HG03558 (cell line): ENCODE data around the gene BTNL8.
A peak's percentile ranks its signal among the peaks of the same experiment; 100 is the strongest.

ENCODE experiments used
- ATAC-seq: cut with Tn5 transposase; IDR thresholded peaks from one replicate; pipeline ENCODE4 v1.9.1; 2021; ENCODE audit warnings: moderate number of reproducible peaks; ENCODE audit not compliant: unreplicated experiment; ENCODE audit errors: extremely low read depth

Gene BTNL8

GRCh38 chr5:180898621-180899246 is at the start of gene BTNL8:
Gene BTNL8, plus strand, starts transcription at chr5:180899159. Its CDS starts 152 bp downstream, at chr5:180899311.
- no peak for ATAC-seq

DNA sequence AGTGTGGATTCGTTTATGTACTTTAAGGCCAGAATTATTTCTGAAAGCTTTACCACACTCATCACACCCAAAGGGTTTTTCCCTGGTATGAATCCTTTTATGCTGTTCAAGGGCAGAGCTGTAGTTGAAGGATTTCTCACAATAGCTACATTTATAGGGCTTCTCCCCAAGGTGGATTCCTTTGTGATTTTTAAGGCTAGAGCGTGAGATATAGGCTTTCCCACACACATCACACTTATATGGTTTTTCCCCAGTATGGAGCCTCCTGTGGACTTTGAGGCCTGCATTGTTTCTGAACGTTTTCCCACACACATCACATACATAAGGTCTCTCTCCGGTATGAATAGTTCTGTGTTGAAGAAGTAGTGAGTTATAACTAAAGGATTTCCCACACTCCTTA is 49.1 kb upstream of the BTNL8 start:
- ATAC-seq = no peak

GRCh38 chr5:180850434-180851078 is 48.4 kb upstream of the BTNL8 start:
- no peak for ATAC-seq

DNA sequence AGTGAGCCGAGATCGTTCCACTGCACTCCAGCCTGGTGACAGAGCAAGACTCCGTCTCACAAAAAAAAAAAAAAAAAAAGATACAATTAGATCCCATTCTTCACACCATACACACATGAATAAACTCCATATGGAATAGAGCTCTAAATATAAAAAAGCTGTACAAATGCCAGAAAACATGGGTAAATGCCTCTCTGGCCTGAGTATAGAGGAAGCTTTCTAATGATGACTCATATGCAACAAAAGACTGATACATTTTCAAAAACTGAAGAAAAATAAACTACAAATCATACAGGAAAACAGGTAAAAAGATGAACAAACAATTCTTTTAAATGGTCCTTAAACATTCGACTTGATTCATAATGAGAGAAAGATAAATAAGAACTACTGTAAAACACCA is 46.5 kb upstream of the BTNL8 start:
- ATAC-seq = no peak

DNA sequence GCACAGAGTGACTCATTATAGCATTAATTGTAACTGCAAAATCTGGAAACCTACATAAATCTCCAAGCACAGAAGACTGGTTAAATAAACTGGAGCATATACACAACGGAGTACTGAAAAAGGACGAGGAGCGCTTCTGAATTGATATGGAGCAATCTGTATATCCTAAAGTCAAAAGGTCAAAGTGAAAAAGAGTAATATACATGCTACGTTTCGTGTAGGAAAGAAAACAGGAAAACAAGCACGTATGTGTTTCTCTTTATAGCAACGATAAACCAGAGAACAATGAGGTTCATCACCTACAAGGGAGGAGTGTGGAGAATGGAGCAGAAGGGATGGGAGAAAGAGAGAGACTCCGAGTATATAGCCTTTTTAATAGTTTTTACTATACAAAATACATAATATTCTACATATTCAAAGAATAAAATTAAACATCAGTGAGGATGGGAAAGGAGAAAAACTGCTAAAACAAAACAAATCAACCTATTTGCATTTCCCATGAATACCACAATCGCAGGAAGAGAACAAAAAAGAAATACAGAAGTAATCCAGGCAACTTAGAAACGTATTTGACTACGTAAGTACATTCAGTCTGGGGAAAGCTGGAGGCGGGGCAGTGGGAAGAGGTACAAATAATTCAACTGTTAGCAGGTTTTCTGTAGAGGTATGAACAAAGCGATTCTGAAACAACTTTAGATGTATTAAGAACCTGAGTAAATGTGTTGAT is 45.7 kb upstream of the BTNL8 start:
- no peak for ATAC-seq

- ATAC-seq = no peak
Observed at GRCh38 chr5:180853848-180854176, 45.1 kb upstream of the BTNL8 start.

GRCh38 chr5:180858586-180858985 is 40.4 kb upstream of the BTNL8 start:
- ATAC-seq = no peak

DNA sequence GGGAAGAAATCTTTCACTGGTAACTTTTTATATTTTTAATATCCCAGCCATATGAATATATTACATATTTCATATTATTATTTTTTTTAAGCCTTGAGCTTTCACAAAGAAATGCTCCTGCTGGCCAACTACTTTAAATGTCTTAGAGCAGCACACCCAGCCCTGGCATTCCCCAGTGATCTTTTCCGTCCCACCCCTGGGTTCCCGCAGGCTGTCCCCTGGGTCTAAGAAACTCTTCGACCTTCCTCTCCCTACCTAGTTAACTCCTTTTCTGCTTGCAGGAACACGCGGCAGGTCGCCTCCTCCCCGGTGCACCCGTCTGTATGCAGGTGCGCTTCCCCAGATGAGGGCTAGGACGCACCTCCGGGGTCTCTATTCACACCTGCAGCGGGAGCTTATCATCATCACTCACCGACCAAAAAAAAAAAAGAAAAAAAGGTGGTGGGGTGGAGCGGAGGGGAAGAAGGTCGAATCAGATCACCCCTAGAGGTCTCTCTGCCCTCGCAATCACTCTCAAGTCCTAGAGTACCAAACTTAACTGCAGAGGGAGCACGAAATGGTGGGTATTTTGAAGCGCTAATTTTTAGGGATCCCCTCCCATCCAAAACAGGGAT is 38.6 kb upstream of the BTNL8 start:
- peak; percentile 12 for ATAC-seq

DNA sequence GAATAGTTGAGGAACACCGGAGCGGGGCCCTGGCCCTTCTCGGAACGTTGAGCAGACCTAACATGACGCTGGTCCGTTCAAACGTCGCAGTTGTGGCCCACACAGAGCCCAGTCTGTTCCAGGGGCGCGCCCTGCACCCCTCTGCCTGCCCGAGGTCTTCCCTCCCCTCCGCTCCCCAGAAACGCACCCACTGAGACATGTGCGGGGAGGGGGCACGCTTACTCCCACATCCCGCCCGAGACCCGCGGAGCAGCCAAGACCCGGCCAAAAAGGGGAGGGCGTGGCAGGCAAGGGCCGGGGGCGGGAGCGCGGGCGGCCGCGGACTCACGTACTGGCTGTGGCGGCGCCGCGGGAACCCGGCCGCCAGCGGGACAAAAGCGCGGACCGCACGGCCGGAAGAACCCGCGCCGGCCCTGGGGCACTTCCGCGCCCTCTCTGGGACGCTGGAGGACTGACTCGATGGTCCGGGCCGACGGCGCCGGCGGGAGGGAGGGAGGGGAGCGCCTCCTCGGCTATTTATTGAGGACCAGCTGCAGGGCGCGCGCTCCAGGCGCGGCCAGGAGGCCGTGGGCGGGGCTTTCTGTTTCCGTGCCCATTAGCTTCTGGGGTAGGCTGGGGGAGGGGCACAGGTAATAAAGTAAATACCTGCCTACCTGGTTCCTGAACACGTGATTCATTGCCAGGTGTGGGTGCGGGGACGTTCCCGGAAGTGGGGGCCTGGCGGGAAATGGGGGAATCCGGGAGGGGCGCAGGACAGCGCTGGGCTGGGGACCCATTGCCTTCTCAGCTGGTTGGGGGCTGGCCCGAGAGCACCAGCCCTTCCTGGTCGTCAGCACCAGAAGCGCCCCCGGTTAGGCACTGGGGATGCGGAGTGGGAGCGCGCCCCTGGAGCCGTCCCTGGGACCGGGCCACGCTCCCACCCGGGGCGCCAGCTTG is 37.8 kb upstream of the BTNL8 start, which contains the start of gene ZFP62:
ZFP62 (minus strand) TSS at position 390 of the 936 bp plus-strand sequence; CDS start at position 333, 57 bp downstream.
- peak; percentile 76 for ATAC-seq

GRCh38 chr5:180862645-180863044 is 36.3 kb upstream of the BTNL8 start:
- no peak for ATAC-seq

- ATAC-seq = no peak
Observed at GRCh38 chr5:180865981-180866695, 32.8 kb upstream of the BTNL8 start.

- no peak for ATAC-seq
Observed at GRCh38 chr5:180866985-180867384, 32.0 kb upstream of the BTNL8 start.

DNA sequence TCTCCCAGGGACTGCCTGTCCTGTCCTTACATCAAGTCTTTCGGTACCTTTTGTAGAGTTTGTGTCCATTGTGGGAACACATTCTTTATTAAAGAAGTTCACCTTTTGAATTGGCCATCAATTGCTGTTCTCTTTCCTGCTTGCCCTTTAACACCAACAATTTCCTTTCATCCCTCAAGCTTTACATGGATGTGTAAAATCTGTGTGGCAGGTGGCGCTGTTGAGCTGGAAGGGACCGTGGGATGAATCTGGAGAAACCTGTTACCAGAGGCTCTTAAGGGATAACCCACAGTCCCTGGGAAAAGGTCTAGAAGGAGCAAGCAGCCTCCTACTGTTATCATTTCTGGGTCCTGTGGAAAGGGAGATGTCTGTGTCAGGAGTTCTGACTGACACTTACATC is 30.0 kb upstream of the BTNL8 start:
- ATAC-seq = no peak

GRCh38 chr5:180869587-180869986 is 29.4 kb upstream of the BTNL8 start:
- ATAC-seq = no peak

DNA sequence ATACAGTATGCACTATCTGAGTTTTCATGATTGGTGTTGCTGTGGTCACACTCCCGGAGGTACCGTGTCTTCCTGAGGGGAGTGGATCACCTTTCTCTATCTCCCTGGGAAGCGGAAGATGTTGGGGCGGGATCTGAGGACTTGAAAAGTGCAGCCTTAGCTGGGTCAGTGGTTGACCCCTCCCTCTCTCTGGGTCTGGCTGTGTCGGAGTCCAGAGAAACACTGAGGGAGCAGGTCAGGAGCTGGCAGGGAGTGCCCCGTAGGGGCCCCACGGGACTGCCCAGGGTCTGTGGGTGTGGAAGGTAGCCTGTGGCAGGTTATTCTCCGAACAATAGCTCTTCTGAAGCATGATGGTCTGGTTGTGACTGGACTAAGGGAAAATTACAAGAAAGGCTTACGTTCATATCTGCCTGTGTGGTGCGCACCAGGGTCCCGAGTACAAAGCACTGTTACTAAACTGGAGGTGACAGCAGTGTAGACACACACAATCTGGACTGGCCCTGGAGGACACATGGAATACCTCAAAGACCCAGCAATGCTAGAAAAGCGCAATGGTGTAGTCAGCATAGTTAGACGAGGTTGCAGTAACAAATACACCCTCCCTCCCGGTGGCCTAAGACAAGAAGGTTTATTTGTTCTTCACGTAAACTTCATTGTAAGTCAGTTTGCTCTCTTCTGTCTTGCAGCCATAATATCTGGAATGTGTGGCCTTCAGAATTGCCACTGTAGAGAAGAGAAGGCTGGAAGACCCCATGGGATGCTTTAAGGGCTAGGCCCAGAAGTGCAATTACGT is 28.5 kb upstream of the BTNL8 start:
- no peak for ATAC-seq

DNA sequence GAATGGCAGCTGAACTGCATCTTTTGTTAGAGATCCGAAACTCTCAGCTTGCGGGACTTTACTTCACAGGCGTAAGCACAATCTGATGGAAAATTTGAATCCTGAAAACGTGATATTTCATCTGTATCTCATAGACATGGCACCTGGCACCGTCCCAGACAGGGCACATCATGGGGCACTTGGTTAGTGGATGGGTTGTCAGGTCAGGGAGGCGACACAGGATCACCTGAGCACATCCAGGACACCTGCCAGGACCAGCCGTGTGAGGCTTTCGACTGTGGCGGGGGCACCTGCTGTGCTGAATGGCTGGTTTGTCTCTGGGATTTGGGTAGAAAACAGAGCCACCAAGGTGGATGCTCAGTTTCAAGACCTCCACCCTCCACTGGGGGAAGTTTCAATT is 26.5 kb upstream of the BTNL8 start:
- no peak for ATAC-seq

- ATAC-seq = no peak
Observed at GRCh38 chr5:180873615-180874520, 25.1 kb upstream of the BTNL8 start.
